Measurements from ENCODE around the gene GAL3ST2. TPM values are rescaled to one million over a fixed set of nuclear protein-coding genes. Genes with fewer than 3 reads are reported as not detected.
"Not testable (repeated sequence)": the region's sequence is repeated elsewhere in the genome, so short reads cannot be mapped to it uniquely, and the experiment has no call there.

Gene GAL3ST2
- total RNA-seq, 1 experiment from 2014 or later = not detected

- in situ Hi-C loops (cut with HindIII; ENCODE audit: low pct_unique_long_range_greater_than_20kb, low sequenced_read_pairs) = no loop called here
- no peak for DNase-seq (ENCODE audit: low read depth, low spot score)
Measured at GRCh38 chr2:241811201-241811951, 34.8 kb downstream of the GAL3ST2 start.

- in situ Hi-C loops (cut with HindIII; ENCODE audit: low pct_unique_long_range_greater_than_20kb, low sequenced_read_pairs) = no loop called here
- no peak for DNase-seq (ENCODE audit: low read depth, low spot score)
Measured at GRCh38 chr2:241811952-241812729, 35.5 kb downstream of the GAL3ST2 start.

- in situ Hi-C loops (cut with HindIII; ENCODE audit: low pct_unique_long_range_greater_than_20kb, low sequenced_read_pairs) = no loop called here
- DNase-seq (ENCODE audit: low read depth, low spot score) = no peak
Measured at GRCh38 chr2:241812730-241813643, 36.4 kb downstream of the GAL3ST2 start.

- in situ Hi-C loops (cut with HindIII; ENCODE audit: low pct_unique_long_range_greater_than_20kb, low sequenced_read_pairs) = no loop called here
- no peak for DNase-seq (ENCODE audit: low read depth, low spot score)
Measured at GRCh38 chr2:241813644-241814392, 37.2 kb downstream of the GAL3ST2 start.

GRCh38 chr2:241814393-241814642, 37.7 kb downstream of the GAL3ST2 start:
- DNase-seq (ENCODE audit: low read depth, low spot score) = no peak
- in situ Hi-C loops (cut with HindIII; ENCODE audit: low pct_unique_long_range_greater_than_20kb, low sequenced_read_pairs) = no loop called here

GRCh38 chr2:241814643-241815476, 38.2 kb downstream of the GAL3ST2 start:
- in situ Hi-C loops (cut with HindIII; ENCODE audit: low pct_unique_long_range_greater_than_20kb, low sequenced_read_pairs) = no loop called here
- no peak for DNase-seq (ENCODE audit: low read depth, low spot score)

GRCh38 chr2:241815477-241816430, 39.1 kb downstream of the GAL3ST2 start:
- DNase-seq (ENCODE audit: low read depth, low spot score) = no peak
- in situ Hi-C loops (cut with HindIII; ENCODE audit: low pct_unique_long_range_greater_than_20kb, low sequenced_read_pairs) = no loop called here

GRCh38 chr2:241816431-241817121, 40.0 kb downstream of the GAL3ST2 start:
- in situ Hi-C loops (cut with HindIII; ENCODE audit: low pct_unique_long_range_greater_than_20kb, low sequenced_read_pairs) = no loop called here
- DNase-seq (ENCODE audit: low read depth, low spot score) = no peak

- no peak for DNase-seq (ENCODE audit: low read depth, low spot score)
- in situ Hi-C loops (cut with HindIII; ENCODE audit: low pct_unique_long_range_greater_than_20kb, low sequenced_read_pairs) = no loop called here
Measured at GRCh38 chr2:241817126-241817820, 40.7 kb downstream of the GAL3ST2 start.

- in situ Hi-C loops (cut with HindIII; ENCODE audit: low pct_unique_long_range_greater_than_20kb, low sequenced_read_pairs); DNase-seq (ENCODE audit: low read depth, low spot score): not testable (repeated sequence)
Measured at GRCh38 chr2:241817821-241818215, 41.2 kb downstream of the GAL3ST2 start.

- in situ Hi-C loops (cut with HindIII; ENCODE audit: low pct_unique_long_range_greater_than_20kb, low sequenced_read_pairs) = no loop called here
- DNase-seq (ENCODE audit: low read depth, low spot score) = no peak
Measured at GRCh38 chr2:241818229-241818942, 41.8 kb downstream of the GAL3ST2 start.

GRCh38 chr2:241818943-241819270, 42.3 kb downstream of the GAL3ST2 start:
- in situ Hi-C loops (cut with HindIII; ENCODE audit: low pct_unique_long_range_greater_than_20kb, low sequenced_read_pairs) = no loop called here
- no peak for DNase-seq (ENCODE audit: low read depth, low spot score)

GRCh38 chr2:241819947-241820624, 43.5 kb downstream of the GAL3ST2 start:
- in situ Hi-C loops (cut with HindIII; ENCODE audit: low pct_unique_long_range_greater_than_20kb, low sequenced_read_pairs); DNase-seq (ENCODE audit: low read depth, low spot score): not testable (repeated sequence)

All from SK-MEL-5 (cell line).